CD4-positive, alpha-beta memory T cell (primary cell): ENCODE data around the gene MX2. TPM values are rescaled to one million over a fixed set of nuclear protein-coding genes. Genes with fewer than 3 reads are reported as not detected.
A peak's percentile ranks its signal among the peaks of the same experiment; 100 is the strongest.

ENCODE experiments used
- CTCF ChIA-PET: fragments of 350-600 bp; sonication (Branson Sonifier 250); formaldehyde crosslinking; loops from one replicate; lab custom pipeline; 2021; ENCODE audit warnings: inconsistent platforms; ENCODE audit not compliant: partially characterized antibody; lab: Charles Lee
- POLR2A ChIA-PET: fragments of 350-600 bp; sonication (Branson Sonifier 250); formaldehyde crosslinking; loops from one replicate; lab custom pipeline; 2021; ENCODE audit not compliant: partially characterized antibody; lab: Charles Lee
- DNase-seq, 5 donors: peaks; one replicate each; pipeline versions ENCODE4 v3.0.0 to v3.0.0-alpha.2; 2020 to 2022; ENCODE audit warnings: mixed read lengths in 1 of 5
- H3K27ac ChIP-seq: one replicate; pipeline ENCODE4 v1.7.0; 2013; ENCODE audit warnings: low read depth, low read length
- H3K27me3 ChIP-seq: 2 replicates; pipeline ENCODE4 v1.7.0; 2013; ENCODE audit warnings: mild to moderate bottlenecking, low read length, moderate library complexity; ENCODE audit not compliant: insufficient read depth
- H3K36me3 ChIP-seq: 2 replicates; pipeline ENCODE4 v1.7.0; 2013; ENCODE audit warnings: mild to moderate bottlenecking, low read length, moderate library complexity; ENCODE audit not compliant: insufficient read depth
- H3K4me1 ChIP-seq: 2 replicates; pipeline ENCODE4 v1.7.0; 2013; ENCODE audit warnings: mild to moderate bottlenecking, low read length, moderate library complexity; ENCODE audit not compliant: insufficient read depth
- H3K4me3 ChIP-seq, 2 donors: one replicate each; pipeline ENCODE4 v1.7.0; 2013; ENCODE audit warnings: low read length in 2 of 2, mild to moderate bottlenecking in 1 of 2
- H3K9me3 ChIP-seq, 2 donors: one replicate each; pipeline ENCODE4 v1.7.0; 2013; ENCODE audit warnings: low read length in 2 of 2, control low read depth in 1 of 2; ENCODE audit not compliant: control insufficient read depth in 1 of 2
- H3K27ac Mint-ChIP-seq, 7 donors: one replicate each; pipeline ENCODE4 v1.8.0; 2020 to 2021; ENCODE audit warnings: mixed read lengths in 7 of 7, mild to moderate bottlenecking in 6 of 7, inconsistent platforms in 3 of 7, moderate library complexity in 3 of 7
- H3K27me3 Mint-ChIP-seq, 2 donors: one replicate each; pipeline ENCODE4 v1.8.0; 2020 to 2021; ENCODE audit warnings: mixed read lengths in 2 of 2
- H3K36me3 Mint-ChIP-seq, 2 donors: one replicate each; pipeline ENCODE4 v1.8.0; 2020 to 2021; ENCODE audit warnings: mixed read lengths in 2 of 2, inconsistent platforms in 1 of 2, mild to moderate bottlenecking in 1 of 2
- H3K4me1 Mint-ChIP-seq, 4 donors: one replicate each; pipeline ENCODE4 v1.8.0; 2020 to 2021; ENCODE audit warnings: mixed read lengths in 4 of 4, mild to moderate bottlenecking in 1 of 4
- H3K4me3 Mint-ChIP-seq, 8 donors: one replicate each; pipeline ENCODE4 v1.8.0; 2020 to 2021; ENCODE audit warnings: mixed read lengths in 8 of 8, mild to moderate bottlenecking in 7 of 8, moderate library complexity in 6 of 8, inconsistent platforms in 3 of 8
- H3K9me3 Mint-ChIP-seq, 8 donors: one replicate each; pipeline ENCODE4 v1.8.0; 2020 to 2021; ENCODE audit warnings: mixed read lengths in 8 of 8, mild to moderate bottlenecking in 5 of 8, inconsistent platforms in 3 of 8, moderate library complexity in 1 of 8
- intact Hi-C: fragments of 100-400 bp; cut with micrococcal nuclease; formaldehyde crosslinking; loops from one replicate; pipeline ENCODE4 v1.15.1; 2023
- polyA plus RNA-seq, 2 donors: library from polyadenylated mRNA; unstranded; fragments of 300-500 nt; fragmentation: Illumina TruSeq; gene quantifications; one replicate each; pipeline ENCODE4 v1.2.3, GENCODE V29; 2021
- total RNA-seq, 2 experiments: library from RNA; stranded (reverse); gene quantifications; one replicate each; pipeline ENCODE4 v1.2.3, GENCODE V29; 2021

MX2 gene
- total and polyA plus RNA-seq, 4 experiments from 2014 or later, result 29.6 to 107 (median 72.8) TPM

DNA sequence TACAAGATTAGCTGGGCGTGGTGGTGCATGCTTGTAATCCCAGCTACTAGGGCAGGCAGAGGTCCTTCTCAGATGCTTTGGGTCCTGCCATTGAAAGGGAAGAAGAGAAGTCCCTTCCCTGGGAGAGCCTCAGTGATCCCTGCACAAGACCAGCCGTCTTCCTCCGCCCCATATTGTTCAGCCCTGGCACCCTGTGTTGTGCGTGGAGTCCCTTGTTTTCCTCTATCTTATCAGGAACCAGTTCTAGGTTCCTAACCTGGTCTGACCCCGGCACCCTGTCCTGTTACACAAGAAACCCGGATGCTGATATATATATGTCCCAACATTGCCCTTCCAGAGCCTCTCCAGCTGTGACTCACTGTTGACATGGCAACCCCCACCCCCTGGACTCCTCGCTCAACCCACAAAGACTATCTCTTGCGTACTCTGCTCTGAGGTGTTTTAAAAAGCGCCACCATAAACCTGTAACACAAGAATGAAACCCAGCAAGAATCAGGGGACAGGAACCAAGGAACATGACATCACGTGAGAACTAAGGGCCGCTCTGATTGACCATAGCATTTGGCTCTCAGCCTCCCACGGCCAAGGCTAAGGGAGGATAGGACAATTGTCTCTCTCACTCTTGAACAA lies 4.8 kb downstream of the MX2 start:
- Mint-ChIP-seq H3K4me1 (peaks cover 54 to 94% (median 83%) of the 10 kb centered on the region in 4 donors), H3K9me3 (peaks cover 0 to 4% (median 0%) of the 10 kb centered on the region in 8 donors), H3K4me3 (peak overlapping the region in 3 of 8 donors; percentile 32 to 47 (median 37)), H3K27me3 (no peaks in the 10 kb centered on the region), H3K27ac (peak overlapping the region; percentile 76 to 99 (median 87)), H3K36me3 (peaks cover 36 to 55% of the 10 kb centered on the region in 2 donors)
- Histone ChIP-seq H3K36me3 (peaks cover 13% of the 10 kb centered on the region), H3K27ac (no peak overlapping the region), H3K4me3 (no peak overlapping the region), H3K4me1 (peaks cover 63% of the 10 kb centered on the region), H3K9me3 (no peaks in the 10 kb centered on the region), H3K27me3 (no peaks in the 10 kb centered on the region)
- POLR2A ChIA-PET, result interaction anchor here (4.5 kb wide), 1 partner anchor 60 kb away, joined by 56 read pairs; the partner anchor contains the start of gene MX1
- intact Hi-C loops, result no loop called here
- no peak for DNase-seq
- CTCF ChIA-PET, result no interaction called here

- POLR2A ChIA-PET, result interaction anchor here (4.5 kb wide), 1 partner anchor 59 kb away, joined by 56 read pairs; the partner anchor contains the start of gene MX1
- CTCF ChIA-PET, result no interaction called here
- intact Hi-C loops, result no loop called here
- peaks cover 36 to 49% of the 10 kb centered on the region in 2 donors for H3K36me3 Mint-ChIP-seq
- Histone ChIP-seq H3K4me3 (no peak overlapping the region), H3K27ac (no peak overlapping the region), H3K4me1 (peaks cover 69% of the 10 kb centered on the region), H3K36me3 (peaks cover 13% of the 10 kb centered on the region), H3K27me3 (no peaks in the 10 kb centered on the region), H3K9me3 (no peaks in the 10 kb centered on the region)
- peak overlapping the region in 3 of 8 donors; percentile 16 to 39 (median 29) for H3K4me3 Mint-ChIP-seq
- H3K27me3 Mint-ChIP-seq, result no peaks in the 10 kb centered on the region
- H3K4me1 Mint-ChIP-seq, result peaks cover 51 to 93% (median 83%) of the 10 kb centered on the region in 4 donors
- H3K9me3 Mint-ChIP-seq, result peaks cover 0 to 4% (median 0%) of the 10 kb centered on the region in 8 donors
- H3K27ac Mint-ChIP-seq, result peak overlapping the region; percentile 66 to 96 (median 94)
- DNase-seq, result no peak
Observed at GRCh38 chr21:41367301-41367944, 5.6 kb downstream of the MX2 start.

GRCh38 chr21:41367945-41368734 lies 6.3 kb downstream of the MX2 start:
- no peak for DNase-seq
- Mint-ChIP-seq H3K27me3 (no peaks in the 10 kb centered on the region), H3K4me1 (peaks cover 53 to 91% (median 79%) of the 10 kb centered on the region in 4 donors), H3K9me3 (peaks cover 0 to 3% (median 0%) of the 10 kb centered on the region in 8 donors), H3K27ac (peak overlapping the region; percentile 90 to 96 (median 94)), H3K4me3 (peak overlapping the region in 7 of 8 donors; percentile 29 to 97 (median 89)), H3K36me3 (peaks cover 35 to 48% of the 10 kb centered on the region in 2 donors)
- intact Hi-C loops, result no loop called here
- Histone ChIP-seq H3K27me3 (no peaks in the 10 kb centered on the region), H3K9me3 (no peaks in the 10 kb centered on the region), H3K4me3 (no peak overlapping the region), H3K27ac (peak overlapping the region; percentile 69), H3K36me3 (peaks cover 13% of the 10 kb centered on the region), H3K4me1 (peaks cover 72% of the 10 kb centered on the region)
- ChIA-PET POLR2A (interaction anchor here (1.5 to 6.2 kb wide), 6 partner anchors 7 to 85 kb away, joined by 4 to 67 read pairs (median 12); partner anchors contain the start of genes MX1 and MX2), CTCF (interaction anchor here (1.1 to 2.6 kb wide), 3 partner anchors 17 to 85 kb away, joined by 3 to 12 read pairs (median 8); no protein-coding TSS in a partner anchor)

DNA sequence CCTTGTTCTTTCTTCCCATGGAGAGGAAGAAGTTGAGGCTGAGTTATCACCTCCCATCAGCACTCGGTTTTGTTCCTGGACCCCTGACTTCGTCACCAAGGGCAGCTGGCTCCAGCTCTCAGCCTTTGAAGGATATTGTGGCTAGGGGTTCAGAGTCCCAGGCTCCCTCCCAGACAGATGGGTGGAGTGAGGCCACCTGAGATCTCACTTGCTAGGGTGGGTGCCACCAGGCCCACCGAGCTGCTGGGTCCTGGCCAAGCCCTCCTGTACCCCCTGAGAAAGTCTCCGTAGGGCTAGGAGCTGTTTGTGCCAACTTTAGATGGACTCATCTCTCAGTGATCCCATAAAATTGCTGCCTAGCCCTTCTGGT lies 6.9 kb downstream of the MX2 start:
- H3K36me3 ChIP-seq, result peaks cover 13% of the 10 kb centered on the region
- H3K4me3 ChIP-seq, result peak overlapping the region in 1 of 2 donors; percentile 57
- intact Hi-C loops, result no loop called here
- no peaks in the 10 kb centered on the region for H3K27me3 ChIP-seq
- DNase-seq, result no peak
- H3K36me3 Mint-ChIP-seq, result peaks cover 29 to 44% of the 10 kb centered on the region in 2 donors
- peak overlapping the region; percentile 69 for H3K27ac ChIP-seq
- H3K27ac Mint-ChIP-seq, result peak overlapping the region; percentile 90 to 95 (median 94)
- no peaks in the 10 kb centered on the region for H3K9me3 ChIP-seq
- H3K4me3 Mint-ChIP-seq, result peak overlapping the region; percentile 87 to 97 (median 90)
- H3K4me1 ChIP-seq, result peaks cover 72% of the 10 kb centered on the region
- H3K27me3 Mint-ChIP-seq, result no peaks in the 10 kb centered on the region
- no peaks in the 10 kb centered on the region for H3K9me3 Mint-ChIP-seq
- H3K4me1 Mint-ChIP-seq, result peaks cover 50 to 90% (median 74%) of the 10 kb centered on the region in 4 donors
- ChIA-PET CTCF (interaction anchor here (1.1 to 2.6 kb wide), 5 partner anchors 8 to 85 kb away, joined by 3 to 12 read pairs (median 8); no protein-coding TSS in a partner anchor), POLR2A (interaction anchor here (1.5 to 6.2 kb wide), 6 partner anchors 8 to 86 kb away, joined by 4 to 67 read pairs (median 12); partner anchors contain the start of genes MX1 and MX2)

DNA sequence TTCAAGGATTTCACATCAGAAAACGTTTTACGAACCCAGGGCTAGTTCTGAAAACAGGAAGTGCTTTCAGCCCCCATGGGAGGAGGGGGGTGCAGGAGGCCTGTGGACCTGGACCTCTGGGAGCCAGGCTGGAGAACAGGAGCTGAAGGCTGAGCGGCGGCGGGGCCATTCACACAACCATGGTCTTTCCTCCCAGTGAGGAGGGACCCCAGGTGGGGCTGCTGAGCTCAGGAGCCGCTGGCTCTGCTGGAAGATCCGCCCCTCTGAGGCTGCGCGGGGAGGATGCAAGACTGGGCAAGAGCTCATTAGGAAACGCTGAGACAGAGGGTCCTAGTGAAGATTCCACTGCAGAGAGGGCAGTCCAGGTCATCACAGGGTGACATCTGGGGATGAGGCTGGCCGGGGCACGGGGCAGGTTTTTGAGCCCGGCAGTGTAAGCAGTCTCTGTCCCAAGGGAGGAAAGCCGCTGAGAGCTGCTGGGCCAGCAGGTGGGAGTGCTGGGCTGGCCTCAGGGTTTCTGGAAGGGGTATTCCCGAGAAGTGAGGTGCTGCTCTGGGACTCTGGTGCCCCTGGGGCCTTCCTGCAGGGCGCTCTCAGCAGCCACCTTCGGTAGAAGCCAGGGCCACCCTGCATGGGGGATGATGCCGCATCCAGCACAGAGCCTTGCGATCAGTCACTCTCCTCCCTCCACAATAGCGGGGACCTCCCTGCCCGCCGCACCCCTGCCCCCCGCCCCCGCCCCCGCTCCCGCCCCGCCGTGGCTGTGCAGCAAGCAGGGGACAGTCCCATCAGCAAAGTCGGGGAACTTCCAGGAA lies 7.5 kb downstream of the MX2 start:
- intact Hi-C loops, result no loop called here
- Mint-ChIP-seq H3K4me1 (peaks cover 47 to 90% (median 70%) of the 10 kb centered on the region in 4 donors), H3K27ac (peak overlapping the region; percentile 90 to 96 (median 94)), H3K36me3 (peaks cover 28 to 44% of the 10 kb centered on the region in 2 donors), H3K27me3 (no peaks in the 10 kb centered on the region), H3K9me3 (no peaks in the 10 kb centered on the region), H3K4me3 (peak overlapping the region; percentile 87 to 97 (median 90))
- Histone ChIP-seq H3K9me3 (no peaks in the 10 kb centered on the region), H3K27me3 (no peaks in the 10 kb centered on the region), H3K4me1 (peaks cover 68% of the 10 kb centered on the region), H3K36me3 (peaks cover 13% of the 10 kb centered on the region), H3K4me3 (peak overlapping the region; percentile 57 to 80), H3K27ac (peak overlapping the region; percentile 69)
- ChIA-PET POLR2A (interaction anchor here (1.5 to 6.2 kb wide), 6 partner anchors 8 to 86 kb away, joined by 4 to 67 read pairs (median 12); partner anchors contain the start of genes MX1 and MX2), CTCF (interaction anchor here (1.1 to 2.6 kb wide), 5 partner anchors 8 to 86 kb away, joined by 3 to 12 read pairs (median 8); no protein-coding TSS in a partner anchor)
- peak in 4 of 5 donors; percentile 22 to 65 (median 34) for DNase-seq
